GM19238 (cell line): Measurements from ENCODE around the gene SMS.

Experiments
- DNase-seq: peaks from one replicate; pipeline ENCODE4 v3.0.0; 2011; ENCODE audit warnings: low spot score; ENCODE audit not compliant: insufficient read length

The SMS gene

GRCh38 chrX:22037225-22037624, 96.7 kb downstream of the SMS start:
- no peak for DNase-seq

DNA sequence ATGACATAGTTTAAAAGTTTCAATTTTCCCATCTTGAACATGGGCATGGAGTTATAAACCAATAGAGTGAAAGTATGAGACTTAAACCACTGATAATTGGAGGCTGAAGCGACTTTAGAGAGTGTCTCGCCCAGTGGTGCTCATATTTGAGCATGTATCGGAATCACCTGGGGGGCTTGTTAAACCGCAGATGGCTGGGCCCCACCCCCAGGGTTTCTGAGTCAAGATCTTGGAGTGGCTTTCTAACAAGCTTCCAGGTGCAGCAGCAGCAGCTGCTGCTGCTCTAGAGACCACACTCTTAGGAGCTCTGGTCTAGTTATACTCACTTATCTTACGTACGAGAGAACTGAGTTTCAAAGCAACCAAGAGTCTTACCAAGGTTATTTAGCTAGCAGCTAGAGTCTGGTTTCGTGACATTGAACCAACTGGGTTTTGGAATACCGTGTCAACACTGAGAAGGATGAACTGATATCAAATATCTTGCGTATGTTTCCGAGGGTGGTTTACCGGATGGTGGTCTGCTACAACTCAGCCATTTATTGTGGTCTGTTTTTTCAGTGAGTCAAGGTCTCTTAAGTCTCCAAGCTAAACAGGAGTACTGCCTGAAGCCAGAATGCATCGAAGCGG, 97.5 kb downstream of the SMS start:
- DNase-seq = no peak

DNA sequence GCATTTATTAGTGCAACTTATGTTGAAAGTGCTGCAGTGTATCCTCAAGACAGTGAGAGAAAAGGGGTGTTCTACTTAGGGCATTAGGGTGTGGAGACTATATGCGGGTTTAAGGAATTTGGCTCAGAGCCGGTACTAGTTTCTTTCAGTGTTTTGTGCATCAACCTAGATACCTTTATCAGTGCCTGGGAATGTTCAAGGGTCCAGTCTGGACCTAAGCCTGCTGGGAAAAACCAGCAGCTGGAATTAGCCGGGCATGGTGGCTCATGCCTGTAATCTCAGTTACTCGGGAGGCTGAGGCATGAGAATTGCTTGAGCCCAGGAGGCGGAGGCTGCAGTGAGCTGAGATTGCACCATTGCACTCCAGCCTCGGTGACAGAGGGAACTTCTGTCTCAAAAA, 99.0 kb downstream of the SMS start:
- DNase-seq = no peak

DNA sequence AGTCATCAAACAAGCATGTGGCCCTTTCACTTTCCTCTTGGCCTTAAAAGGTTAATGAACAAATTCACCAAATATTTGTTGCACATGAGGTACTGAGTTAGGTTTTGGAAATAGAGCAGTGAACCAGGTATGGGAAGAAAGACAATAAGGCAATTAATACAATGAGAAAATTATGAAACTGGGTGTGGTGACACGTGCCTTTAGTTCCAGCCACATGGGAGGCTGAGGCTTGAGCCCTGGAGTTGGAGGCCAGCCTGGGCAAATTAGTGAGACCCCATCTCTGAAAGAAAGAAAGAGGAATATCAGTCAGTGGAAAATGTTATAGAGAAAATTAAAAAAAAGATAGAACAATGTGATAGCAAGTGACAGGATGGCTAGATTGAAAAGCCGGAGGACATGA, 99.7 kb downstream of the SMS start:
- DNase-seq = no peak

GRCh38 chrX:22041907-22042530, 101.5 kb downstream of the SMS start:
- no peak for DNase-seq

GRCh38 chrX:22043872-22044271, 103.4 kb downstream of the SMS start:
- DNase-seq = no peak
